K562 (cell line): ENCODE results near the gene FDX2. TPM values are rescaled to one million over a fixed set of nuclear protein-coding genes. Genes with fewer than 3 reads are reported as not detected.

ENCODE experiments used
- BHLHE40 ChIP-seq: IDR thresholded peaks from 2 replicates; pipeline ENCODE4 v1.6.1; 2011; ENCODE audit warnings: low read length, improper control_type of control experiment
- BMI1 ChIP-seq: fragments of 150-350 bp; IDR thresholded peaks from 2 replicates; pipeline ENCODE4 v1.6.1; 2014; ENCODE audit warnings: low read length
- CC2D1A ChIP-seq: fragments of 450-650 bp; IDR thresholded peaks from 2 replicates; pipeline ENCODE4 v1.6.1; 2017; ENCODE audit warnings: mild to moderate bottlenecking
- E2F1 ChIP-seq: sonication (generic); formaldehyde crosslinking; IDR thresholded peaks from 2 replicates; pipeline ENCODE4 v1.8.1; 2023; ENCODE audit warnings: mild to moderate bottlenecking, missing genetic modification reagents, moderate library complexity
- ETS1 ChIP-seq: conservative IDR thresholded peaks from 2 replicates; pipeline ENCODE4 v1.6.1; 2011; ENCODE audit warnings: low read depth, mild to moderate bottlenecking, low read length; ENCODE audit not compliant: control insufficient read depth
- ETS2 ChIP-seq: IDR thresholded peaks from 2 replicates; pipeline ENCODE4 v1.6.1; 2016; ENCODE audit warnings: borderline replicate concordance, missing genetic modification characterization, mild to moderate bottlenecking, moderate library complexity, missing compliant biosample characterization; ENCODE audit not compliant: poor library complexity, severe bottlenecking
- FOXP4 ChIP-seq: sonication (generic); formaldehyde crosslinking; IDR thresholded peaks from 2 replicates; pipeline ENCODE4 v1.8.0; 2022; ENCODE audit warnings: mild to moderate bottlenecking, missing genetic modification reagents, borderline replicate concordance
- HDAC2 ChIP-seq: fragments of 450-650 bp; IDR thresholded peaks from 2 replicates; pipeline ENCODE4 v1.6.1; 2016; ENCODE audit warnings: mild to moderate bottlenecking
- HEY1 ChIP-seq: fragments of 250-450 bp; sonication (Bioruptor Pico); IDR thresholded peaks from 2 replicates; pipeline ENCODE4 v1.5.0; 2020; ENCODE audit warnings: mild to moderate bottlenecking, moderate library complexity, borderline replicate concordance
- KHSRP ChIP-seq: fragments of 450-650 bp; IDR thresholded peaks from 2 replicates; pipeline ENCODE4 v1.6.1; 2017
- LEF1 ChIP-seq: fragments of 450-650 bp; IDR thresholded peaks from 2 replicates; pipeline ENCODE4 v1.6.1; 2016; ENCODE audit warnings: mild to moderate bottlenecking
- MTA2 ChIP-seq: fragments of 450-650 bp; IDR thresholded peaks from 2 replicates; pipeline ENCODE4 v1.6.1; 2016; ENCODE audit warnings: low read depth
- NR2C2 ChIP-seq, 2 experiments: fragments of 200-800 bp in 1 of 2; sonication (Bioruptor generic) in 1 of 2; sonication (generic) in 1 of 2; formaldehyde crosslinking in 1 of 2; IDR thresholded peaks; 2 replicates each; pipeline versions ENCODE4 v1.6.1 to v1.8.0; 2016 to 2022; ENCODE audit warnings: mild to moderate bottlenecking in 1 of 2, missing compliant biosample characterization in 1 of 2, missing genetic modification characterization in 1 of 2, missing genetic modification reagents in 1 of 2
- SREBF1 ChIP-seq: fragments of 150-350 bp; IDR thresholded peaks from 2 replicates; pipeline ENCODE4 v1.6.1; 2014; ENCODE audit warnings: antibody characterized with exemption, low read depth, low read length, borderline replicate concordance
- TSC22D4 ChIP-seq: fragments of 450-650 bp; IDR thresholded peaks from 2 replicates; pipeline ENCODE4 v1.6.1; 2016; ENCODE audit warnings: missing genetic modification characterization, missing biosample characterization, control low read depth
- XRCC3 ChIP-seq: fragments of 450-650 bp; IDR thresholded peaks from 2 replicates; pipeline ENCODE4 v1.6.1; 2017; ENCODE audit warnings: mild to moderate bottlenecking, moderate library complexity
- YBX1 ChIP-seq: fragments of 450-650 bp; IDR thresholded peaks from 2 replicates; pipeline ENCODE4 v1.7.1; 2016; ENCODE audit warnings: mild to moderate bottlenecking
- ZFPM2 ChIP-seq: fragments of 250-450 bp; sonication (Bioruptor Pico); IDR thresholded peaks from 2 replicates; pipeline ENCODE4 v1.5.1; 2022; ENCODE audit warnings: mild to moderate bottlenecking
- ZNF174 ChIP-seq: fragments of 250-450 bp; sonication (Bioruptor Pico); IDR thresholded peaks from 2 replicates; pipeline ENCODE4 v1.4.0; 2020; ENCODE audit warnings: mild to moderate bottlenecking
- ZNF232 ChIP-seq: sonication (generic); formaldehyde crosslinking; IDR thresholded peaks from 2 replicates; pipeline ENCODE4 v1.8.0; 2022; ENCODE audit warnings: mild to moderate bottlenecking, missing genetic modification reagents
- ZNF324 ChIP-seq: fragments of 250-450 bp; sonication (Bioruptor Pico); IDR thresholded peaks from 2 replicates; pipeline ENCODE4 v1.4.0; 2020; ENCODE audit warnings: mild to moderate bottlenecking
- ZNF583 ChIP-seq: fragments of 250-450 bp; sonication (Bioruptor Pico); IDR thresholded peaks from 2 replicates; pipeline ENCODE4 v1.4.0; 2020
- ZNF584 ChIP-seq: fragments of 200-800 bp; sonication (Bioruptor generic); IDR thresholded peaks from 2 replicates; pipeline ENCODE4 v1.6.1; 2016; ENCODE audit warnings: low read depth, mild to moderate bottlenecking, missing genetic modification characterization, missing compliant biosample characterization
- ZNF586 ChIP-seq: fragments of 450-650 bp; formaldehyde crosslinking; conservative IDR thresholded peaks from 2 replicates; pipeline ENCODE4 v1.4.0; 2020; ENCODE audit warnings: mild to moderate bottlenecking, moderate library complexity
- ZNF717 ChIP-seq: fragments of 250-450 bp; sonication (Bioruptor Pico); IDR thresholded peaks from 2 replicates; pipeline ENCODE4 v1.5.0; 2021
- ZSCAN32 ChIP-seq: fragments of 450-650 bp; formaldehyde crosslinking; IDR thresholded peaks from 2 replicates; pipeline ENCODE4 v1.4.0; 2020; ENCODE audit warnings: mild to moderate bottlenecking, moderate library complexity
- polyA plus RNA-seq, 8 experiments: library from polyadenylated mRNA; depleted of rRNA in 4 of 8; stranded (reverse) in 5 of 8; unstranded in 3 of 8; fragments of >200 nt; fragmentation: Nextera tagmentation in 2 of 8; fragmentation: Illumina TruSeq in 1 of 8; extraction: Ambion mirVana in 2 of 8; extraction: Trizol in 1 of 8; gene quantifications; 2 replicates each; pipeline versions ENCODE4 v1.2.1 to v1.2.3, GENCODE V29; 2011 to 2014; ENCODE audit warnings: inconsistent platforms in 1 of 8, missing spikeins in 1 of 8
- total RNA-seq, 7 experiments: library from RNA; depleted of rRNA in 6 of 7; stranded (reverse); fragments of >200 nt in 6 of 7; fragmentation: Illumina TruSeq in 2 of 7; extraction: Trizol in 2 of 7; gene quantifications; 2 replicates each; pipeline versions ENCODE4 v1.2.1 to v1.2.3, GENCODE V29; 2011 to 2021; ENCODE audit warnings: low replicate concordance in 1 of 7

Gene FDX2
- total and polyA plus RNA-seq, 9 of the 15 experiments (the other 6 are each of a cell fraction or from before 2014, with no cell fraction given) = 2.5 to 49.8 (median 29.7) TPM

- TF ChIP-seq TSC22D4 (tag) (no peak), ZNF584 (no peak), ZNF586 (CRISPR knock-in tag) (no peak), ZSCAN32 (CRISPR knock-in tag) (no peak), SREBF1 (no peak), ZNF324 (CRISPR knock-in tag) (no peak), CC2D1A (peak; percentile 80), ETS2 (no peak), HEY1 (no peak), NR2C2 (CRISPR knock-in tag; IDR thresholded peaks at IDR 0.05) (no peak), NR2C2 (tag; IDR thresholded peaks at IDR 0.05) (no peak), LEF1 (no peak), ZNF717 (CRISPR knock-in tag) (no peak), ZNF174 (no peak), BMI1 (no peak), FOXP4 (CRISPR knock-in tag) (no peak), MTA2 (no peak), BHLHE40 (peak; percentile 43; the same call in 1 of the 2 replicates), ZNF583 (CRISPR knock-in tag) (no peak), E2F1 (peak; percentile 70; the same call in 1 of the 2 replicates), XRCC3 (no peak), ETS1 (0 out of 2 replicates have a peak, but pooled peaks have one; percentile 19), YBX1 (no peak), KHSRP (no peak), ZFPM2 (CRISPR knock-in tag) (no peak), HDAC2 (no peak), ZNF232 (no peak)
These were observed 46.3 kb downstream of the FDX2 start (continued) for GRCh38 chr19:10269333-10270179.
